ENCODE measurements around the gene PALLD. TPM values are rescaled to one million over a fixed set of nuclear protein-coding genes. Genes with fewer than 3 reads are reported as not detected.

The PALLD gene
- total and polyA plus RNA-seq, 2 donors (not counting 3 experiments of a cell fraction or from before 2014, with no cell fraction given): 13.4 to 48.2 TPM

DNA sequence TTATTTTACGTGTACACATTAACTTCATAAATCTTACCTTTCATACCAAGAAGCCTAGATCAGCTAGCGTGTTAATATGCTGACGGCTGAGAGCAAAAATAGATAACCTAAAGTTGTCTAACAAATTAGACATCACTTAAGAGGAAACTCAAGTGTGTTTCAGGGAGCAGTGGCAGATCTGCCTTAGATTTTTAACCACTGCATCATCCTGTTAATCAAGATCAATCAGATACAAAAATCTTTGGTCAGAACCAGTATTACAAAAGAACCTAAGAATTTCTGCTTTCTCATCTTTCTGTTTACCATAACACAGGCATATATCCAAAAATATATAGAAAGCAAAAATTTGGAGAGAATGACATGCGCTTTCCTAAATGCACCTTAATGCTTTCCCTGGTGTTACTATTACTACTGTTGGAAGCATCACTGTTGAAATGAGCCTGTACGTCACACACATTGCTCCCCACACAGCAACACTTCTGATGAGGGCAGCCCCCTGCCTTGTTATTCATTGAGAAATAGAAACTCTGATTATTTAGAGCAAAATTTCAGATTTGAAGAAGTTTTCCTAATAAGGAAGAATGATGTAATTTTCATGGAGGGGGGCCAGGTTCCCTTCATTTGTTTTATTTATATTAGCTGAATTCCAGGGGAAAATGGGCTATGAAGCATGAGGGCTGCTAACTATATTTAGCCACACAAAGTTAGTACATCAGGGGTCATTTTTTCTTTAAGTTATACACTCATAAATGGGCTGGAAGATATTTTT, 360.9 kb downstream of the PALLD start:
- Histone ChIP-seq H3K4me3 (replicated peaks in 1 of 3; ENCODE audit: insufficient read depth in 1 of 3, low read depth in 1 of 3, low read length in 3 of 3) (no peak overlapping the region), H3K79me2 (ENCODE audit: control insufficient read depth, insufficient read depth, low read length) (no peaks in the 10 kb centered on the region), H3K36me3 (ENCODE audit: control insufficient read depth in 2 of 2, extremely low read depth in 1 of 2, insufficient read depth in 2 of 2, low read length in 2 of 2) (peaks cover 0 to 3% of the 10 kb centered on the region in 2 experiments), H3K9me1 (replicated peaks; ENCODE audit: control insufficient read depth, extremely low read depth, insufficient read depth, low read length) (no peaks in the 10 kb centered on the region), H3K4me1 (ENCODE audit: control insufficient read depth, extremely low read depth, insufficient read depth, low read length) (no peaks in the 10 kb centered on the region), H3K27ac (ENCODE audit: insufficient read depth, low read depth, low read length) (no peak overlapping the region), H3K4me2 (ENCODE audit: insufficient read depth, low read length) (no peak overlapping the region), H3K9ac (replicated peaks; ENCODE audit: extremely low read depth, insufficient read depth, low read length) (no peak overlapping the region), H4K20me1 (replicated peaks; ENCODE audit: control insufficient read depth, extremely low read depth, insufficient read depth, low read length) (no peaks in the 10 kb centered on the region), H3K27me3 (ENCODE audit: control insufficient read depth in 2 of 2, insufficient read depth in 2 of 2, low read length in 2 of 2) (no peaks in the 10 kb centered on the region), H2AFZ (ENCODE audit: low read depth, low read length) (no peak overlapping the region), H3K9me3 (replicated peaks; ENCODE audit: control insufficient read depth, insufficient read depth, low read length) (no peaks in the 10 kb centered on the region)
- ChIA-PET CTCF (no interaction called here), POLR2A (no interaction called here)
- dilution Hi-C loops (cut with MboI; ENCODE audit: extremely low pct_ligation_motif_present, low sequenced_read_pairs): no loop called here
- no peak for FAIRE-seq
- DNase-seq (ENCODE audit: low read depth, low spot score): peak; percentile 58
- intact Hi-C loops (cut with micrococcal nuclease): no loop called here
- TF ChIP-seq GATA2 (IDR thresholded peaks at IDR 0.05; ENCODE audit: insufficient read depth, insufficient read length, low read depth, low read length) (no peak), JUN (IDR thresholded peaks at IDR 0.05; ENCODE audit: borderline replicate concordance, insufficient read depth, insufficient read length, low read depth) (no peak), FOS (IDR thresholded peaks at IDR 0.05; ENCODE audit: borderline replicate concordance, insufficient read depth, low read length) (no peak), POLR2A (IDR thresholded peaks at IDR 0.05; ENCODE audit: low read depth, low read length) (no peak), MYC (IDR thresholded peaks at IDR 0.05; ENCODE audit: low read depth, low read length) (no peak), EZH2 (IDR thresholded peaks at IDR 0.05; ENCODE audit: borderline replicate concordance, low read depth, low read length, severe bottlenecking) (no peak), POLR2AphosphoS5 (IDR thresholded peaks at IDR 0.05; ENCODE audit: insufficient read depth, low read depth, low read length) (no peak)
- TF ChIP-seq, protein P1, sequence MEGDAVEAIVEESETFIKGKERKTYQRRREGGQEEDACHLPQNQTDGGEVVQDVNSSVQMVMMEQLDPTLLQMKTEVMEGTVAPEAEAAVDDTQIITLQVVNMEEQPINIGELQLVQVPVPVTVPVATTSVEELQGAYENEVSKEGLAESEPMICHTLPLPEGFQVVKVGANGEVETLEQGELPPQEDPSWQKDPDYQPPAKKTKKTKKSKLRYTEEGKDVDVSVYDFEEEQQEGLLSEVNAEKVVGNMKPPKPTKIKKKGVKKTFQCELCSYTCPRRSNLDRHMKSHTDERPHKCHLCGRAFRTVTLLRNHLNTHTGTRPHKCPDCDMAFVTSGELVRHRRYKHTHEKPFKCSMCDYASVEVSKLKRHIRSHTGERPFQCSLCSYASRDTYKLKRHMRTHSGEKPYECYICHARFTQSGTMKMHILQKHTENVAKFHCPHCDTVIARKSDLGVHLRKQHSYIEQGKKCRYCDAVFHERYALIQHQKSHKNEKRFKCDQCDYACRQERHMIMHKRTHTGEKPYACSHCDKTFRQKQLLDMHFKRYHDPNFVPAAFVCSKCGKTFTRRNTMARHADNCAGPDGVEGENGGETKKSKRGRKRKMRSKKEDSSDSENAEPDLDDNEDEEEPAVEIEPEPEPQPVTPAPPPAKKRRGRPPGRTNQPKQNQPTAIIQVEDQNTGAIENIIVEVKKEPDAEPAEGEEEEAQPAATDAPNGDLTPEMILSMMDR (IDR thresholded peaks at IDR 0.05; ENCODE audit: extremely low read depth in 1 of 2, insufficient read depth in 1 of 2, low read depth in 1 of 2, low read length in 2 of 2): no peak
- TF ChIP-seq, protein P2, sequence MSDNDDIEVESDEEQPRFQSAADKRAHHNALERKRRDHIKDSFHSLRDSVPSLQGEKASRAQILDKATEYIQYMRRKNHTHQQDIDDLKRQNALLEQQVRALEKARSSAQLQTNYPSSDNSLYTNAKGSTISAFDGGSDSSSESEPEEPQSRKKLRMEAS (IDR thresholded peaks at IDR 0.05; ENCODE audit: insufficient read depth, insufficient read length): no peak
- no TSS peak for BruUV-seq (replicated peaks)

Measured in endothelial cell of umbilical vein (primary cell).